RWPE1 (cell line): Measurements from ENCODE around the gene TXNDC11.

ENCODE experiments used
- CTCF ChIA-PET: fragments of 350-600 bp; sonication (Branson Sonifier 250); formaldehyde crosslinking; extraction: SDS; loops from one replicate; lab custom pipeline; 2021; lab: Yijun Ruan, JAX
- POLR2A ChIA-PET: fragments of 400-600 bp; formaldehyde crosslinking; extraction: SDS; loops from one replicate; lab custom pipeline; 2020; ENCODE audit warnings: antibody characterized with exemption; ENCODE audit not compliant: low non-redundant PET; lab: Yijun Ruan, JAX
- DNase-seq: peaks from one replicate; pipeline ENCODE4 v3.0.0; 2012; ENCODE audit warnings: low spot score
- H3K27ac ChIP-seq: fragments of 450-650 bp; 2 replicates; pipeline ENCODE4 v1.5.1; 2017
- TF ChIP-seq, protein P1 (sequence below): fragments of 450-650 bp; conservative IDR thresholded peaks from 2 replicates; pipeline ENCODE4 v1.5.1; 2017; ENCODE audit warnings: low read depth, mild to moderate bottlenecking

Gene TXNDC11

DNA sequence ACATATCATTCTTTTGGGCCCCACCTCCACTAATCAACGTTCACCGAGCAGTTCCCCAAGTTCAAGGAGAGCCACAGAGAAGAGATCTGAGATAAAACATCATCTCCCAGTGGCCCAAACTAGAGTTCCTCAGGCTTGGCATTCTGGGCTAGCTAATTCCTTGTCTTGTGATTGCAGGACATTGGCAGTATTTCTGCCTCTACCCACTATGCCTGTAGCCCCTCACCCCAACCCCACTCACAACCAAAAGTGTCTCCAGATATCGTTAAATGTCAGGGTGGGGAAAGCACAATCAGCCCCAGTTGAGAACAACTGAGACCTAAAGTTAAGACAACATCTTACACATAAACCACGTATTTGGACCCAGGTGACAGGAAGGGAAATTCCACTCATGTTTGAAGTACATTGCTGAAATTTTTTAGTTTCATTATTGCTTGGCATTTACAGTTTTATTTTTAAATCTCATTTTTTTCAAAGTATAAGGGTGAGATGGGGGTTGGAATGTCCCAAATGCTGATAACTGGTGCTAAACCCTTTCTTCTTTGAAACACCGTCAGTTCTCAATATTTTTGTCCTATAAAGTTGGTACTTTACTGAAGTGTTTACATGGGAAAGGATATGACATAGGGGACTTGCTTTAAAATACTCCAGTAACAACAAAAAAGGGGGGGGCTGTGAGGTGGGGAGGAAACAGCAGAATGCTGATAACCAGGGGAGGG, 40.8 kb upstream of the TXNDC11 start:
- POLR2A ChIA-PET, result no interaction called here
- TF ChIP-seq, protein P1, sequence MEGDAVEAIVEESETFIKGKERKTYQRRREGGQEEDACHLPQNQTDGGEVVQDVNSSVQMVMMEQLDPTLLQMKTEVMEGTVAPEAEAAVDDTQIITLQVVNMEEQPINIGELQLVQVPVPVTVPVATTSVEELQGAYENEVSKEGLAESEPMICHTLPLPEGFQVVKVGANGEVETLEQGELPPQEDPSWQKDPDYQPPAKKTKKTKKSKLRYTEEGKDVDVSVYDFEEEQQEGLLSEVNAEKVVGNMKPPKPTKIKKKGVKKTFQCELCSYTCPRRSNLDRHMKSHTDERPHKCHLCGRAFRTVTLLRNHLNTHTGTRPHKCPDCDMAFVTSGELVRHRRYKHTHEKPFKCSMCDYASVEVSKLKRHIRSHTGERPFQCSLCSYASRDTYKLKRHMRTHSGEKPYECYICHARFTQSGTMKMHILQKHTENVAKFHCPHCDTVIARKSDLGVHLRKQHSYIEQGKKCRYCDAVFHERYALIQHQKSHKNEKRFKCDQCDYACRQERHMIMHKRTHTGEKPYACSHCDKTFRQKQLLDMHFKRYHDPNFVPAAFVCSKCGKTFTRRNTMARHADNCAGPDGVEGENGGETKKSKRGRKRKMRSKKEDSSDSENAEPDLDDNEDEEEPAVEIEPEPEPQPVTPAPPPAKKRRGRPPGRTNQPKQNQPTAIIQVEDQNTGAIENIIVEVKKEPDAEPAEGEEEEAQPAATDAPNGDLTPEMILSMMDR, result no peak
- CTCF ChIA-PET, result interaction anchor here (1.1 kb wide), 1 partner anchor 13 kb away, joined by 8 read pairs; the partner anchor contains the start of gene ZC3H7A
- H3K27ac ChIP-seq, result peak overlapping the region; percentile 97
- peak; percentile 25 for DNase-seq

DNA sequence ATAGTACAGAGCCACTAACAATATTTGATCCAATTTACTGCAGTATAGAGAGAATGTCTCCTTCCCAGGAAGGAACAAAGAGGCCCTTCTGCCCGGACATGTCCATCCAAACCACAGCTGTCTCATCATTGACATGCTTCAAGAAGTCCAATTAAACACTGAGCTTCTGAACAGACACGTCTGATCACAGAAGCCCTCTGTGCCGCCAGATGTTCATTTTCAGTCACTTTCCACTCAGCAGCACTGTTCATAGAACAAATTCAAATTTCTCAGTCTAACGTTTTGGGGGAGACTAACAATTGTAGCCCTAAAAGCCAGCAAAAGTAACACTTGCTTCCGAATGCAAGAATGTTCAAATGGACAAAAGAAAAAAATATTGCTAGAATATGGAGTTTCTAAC, 39.1 kb upstream of the TXNDC11 start:
- DNase-seq, result peak; percentile 70
- H3K27ac ChIP-seq, result peak overlapping the region; percentile 97
- ChIA-PET CTCF (interaction anchor here (0.6 to 1.9 kb wide), 2 partner anchors 15 to 72 kb away, joined by 7 to 11 read pairs; partner anchors contain the start of gene ZC3H7A), POLR2A (no interaction called here)
- TF ChIP-seq, protein P1, result no peak

DNA sequence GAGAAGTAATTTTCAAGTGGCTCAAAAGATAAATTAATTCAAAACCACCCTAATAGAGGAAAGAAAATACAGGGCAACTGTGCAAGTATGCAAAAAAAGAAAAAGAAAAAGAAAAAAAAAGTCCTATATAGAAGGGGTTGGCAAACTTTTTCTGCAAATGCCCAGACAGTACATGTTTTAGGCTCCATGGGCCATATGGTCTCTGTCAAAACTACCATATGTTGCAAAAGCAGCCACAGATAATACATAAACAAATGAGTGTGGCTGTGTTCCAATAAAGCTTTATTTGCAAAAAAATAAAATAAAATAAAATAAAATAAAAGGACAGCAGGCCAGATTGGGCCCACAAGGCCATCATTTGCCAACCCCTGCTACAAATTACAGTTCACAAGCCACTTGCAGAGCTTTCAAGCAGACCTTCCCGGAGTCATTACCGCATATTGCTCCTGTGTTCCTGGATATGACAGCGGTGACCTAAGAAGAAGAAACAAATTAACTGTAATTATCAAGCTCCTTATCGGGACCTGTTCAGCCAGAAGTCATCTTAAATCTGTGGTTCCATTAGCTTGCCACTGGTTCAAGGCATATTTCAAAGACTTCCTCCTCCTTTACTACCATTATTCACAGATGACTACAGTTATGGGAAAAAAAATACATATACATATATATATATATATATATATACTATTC, 38.5 kb upstream of the TXNDC11 start:
- CTCF ChIA-PET, result interaction anchor here (0.6 to 1.9 kb wide), 2 partner anchors 16 to 73 kb away, joined by 7 to 11 read pairs; partner anchors contain the start of gene ZC3H7A
- TF ChIP-seq, protein P1, result no peak
- peak overlapping the region; percentile 62; the same call in 1 of the 2 replicates for H3K27ac ChIP-seq
- no peak for DNase-seq
- POLR2A ChIA-PET, result no interaction called here

DNA sequence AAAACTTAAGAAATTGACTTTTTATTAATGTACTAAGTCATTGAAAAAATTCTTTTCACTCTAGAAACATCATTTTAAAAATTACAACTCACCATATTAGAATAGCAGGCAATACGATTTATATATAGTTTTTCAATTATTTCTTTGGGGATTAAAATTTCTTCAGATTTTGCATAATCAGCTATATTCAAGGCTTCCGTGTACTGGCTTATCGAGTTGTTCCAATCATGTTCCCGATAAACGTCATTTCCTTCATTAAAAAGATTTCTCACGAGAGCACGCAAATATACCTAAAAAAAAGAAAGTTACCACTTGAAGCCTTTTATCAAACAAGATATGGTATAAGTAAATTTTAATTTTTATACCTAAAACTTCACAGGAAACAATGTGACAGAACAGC, 36.4 kb upstream of the TXNDC11 start:
- DNase-seq, result no peak
- TF ChIP-seq, protein P1, result no peak
- CTCF ChIA-PET, result no interaction called here
- no peak overlapping the region for H3K27ac ChIP-seq
- POLR2A ChIA-PET, result no interaction called here

DNA sequence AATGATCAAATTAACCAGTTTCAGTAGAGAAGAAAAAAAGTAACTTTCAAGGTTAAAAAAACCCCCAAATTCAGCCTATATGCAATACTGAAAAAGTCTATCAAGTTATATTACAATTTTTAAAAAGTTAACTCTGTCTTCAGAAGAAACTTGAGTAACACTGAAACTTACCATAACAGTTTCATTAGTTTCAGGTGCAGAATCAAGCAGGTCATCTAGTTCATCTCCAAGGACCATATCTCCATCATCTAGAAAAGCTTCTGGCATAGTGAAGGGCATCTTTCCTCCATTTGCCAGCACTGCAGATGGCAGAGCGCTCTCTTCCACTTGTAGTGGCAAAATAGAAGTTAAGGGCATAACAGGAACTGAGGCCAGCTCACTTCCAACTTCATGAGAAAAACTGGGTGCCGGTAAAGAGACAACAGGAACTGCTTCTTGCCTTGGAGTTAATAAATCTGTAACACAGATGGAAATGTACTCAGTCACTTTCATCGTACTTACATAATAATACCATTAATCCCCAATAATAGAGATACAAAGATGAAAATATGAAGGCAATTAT, 31.5 kb upstream of the TXNDC11 start:
- no peak for DNase-seq
- CTCF ChIA-PET, result no interaction called here
- POLR2A ChIA-PET, result no interaction called here
- TF ChIP-seq, protein P1, result no peak
- no peak overlapping the region for H3K27ac ChIP-seq

DNA sequence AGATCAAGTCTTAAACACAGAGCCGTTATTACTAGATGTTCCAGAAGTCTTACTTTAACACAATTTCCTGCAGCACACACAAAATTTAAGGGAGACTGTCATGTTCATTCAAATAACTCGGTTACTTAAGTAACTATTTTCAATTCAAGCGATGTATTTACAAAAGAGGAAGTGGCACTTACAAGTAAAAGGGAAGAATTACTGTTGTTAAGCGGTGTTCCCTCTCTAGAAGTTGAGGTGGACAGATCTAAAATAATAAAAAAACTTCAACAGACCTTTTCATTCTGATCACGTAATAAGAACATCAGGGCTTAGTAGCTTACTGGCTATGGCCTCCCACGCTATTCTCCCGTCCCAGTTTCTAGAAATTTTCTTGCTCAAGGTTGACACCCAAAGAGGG, 26.2 kb upstream of the TXNDC11 start:
- ChIA-PET POLR2A (no interaction called here), CTCF (no interaction called here)
- TF ChIP-seq, protein P1, result no peak
- no peak for DNase-seq
- no peak overlapping the region for H3K27ac ChIP-seq
